ELF-1 (cell line): Measurements from ENCODE around the gene TXNL4A.
"Not testable (repeated sequence)": the region's sequence is repeated elsewhere in the genome, so short reads cannot be mapped to it uniquely, and the experiment has no call there.

Source experiments
- DNase-seq: peaks from one replicate; pipeline ENCODE4 v3.0.0-alpha.2; 2016; ENCODE audit warnings: low read depth, low spot score

The TXNL4A gene

GRCh38 chr18:79999701-80000100 lies 11.3 kb upstream of the TXNL4A start:
- not testable (repeated sequence) for DNase-seq

GRCh38 chr18:79991494-79991893 lies 3.1 kb upstream of the TXNL4A start:
- no peak for DNase-seq

GRCh38 chr18:79989195-79989497 lies 783 bp upstream of the TXNL4A start:
- no peak for DNase-seq

GRCh38 chr18:79988071-79988450 lies 302 bp downstream of the TXNL4A start:
- DNase-seq: peak; percentile 74

- DNase-seq: no peak
These were observed 797 bp downstream of the TXNL4A start for GRCh38 chr18:79987566-79987965.

- DNase-seq: no peak
These were observed 1.6 kb downstream of the TXNL4A start for GRCh38 chr18:79986726-79987125.

GRCh38 chr18:79985172-79985571 lies 3.2 kb downstream of the TXNL4A start:
- DNase-seq: no peak

GRCh38 chr18:79983793-79984192 lies 4.6 kb downstream of the TXNL4A start:
- DNase-seq: no peak

- no peak for DNase-seq
These were observed 5.1 kb downstream of the TXNL4A start for GRCh38 chr18:79983253-79983652.

GRCh38 chr18:79982736-79983135 lies 5.6 kb downstream of the TXNL4A start:
- DNase-seq: no peak

- DNase-seq: no peak
These were observed 7.8 kb downstream of the TXNL4A start for GRCh38 chr18:79980585-79980984.

GRCh38 chr18:79979843-79980242 lies 8.5 kb downstream of the TXNL4A start:
- no peak for DNase-seq

GRCh38 chr18:79975985-79976680 lies 12.2 kb downstream of the TXNL4A start:
- no peak for DNase-seq

GRCh38 chr18:79975043-79975442 lies 13.3 kb downstream of the TXNL4A start:
- no peak for DNase-seq

- DNase-seq: no peak
These were observed 14.2 kb downstream of the TXNL4A start for GRCh38 chr18:79974025-79974654.

- no peak for DNase-seq
These were observed 14.8 kb downstream of the TXNL4A start for GRCh38 chr18:79973517-79973916.

GRCh38 chr18:79972720-79973119 lies 15.6 kb downstream of the TXNL4A start:
- DNase-seq: no peak

- DNase-seq: no peak
These were observed 16.4 kb downstream of the TXNL4A start for GRCh38 chr18:79971986-79972385.

GRCh38 chr18:79971211-79971952 lies 17.0 kb downstream of the TXNL4A start:
- DNase-seq: no peak

- no peak for DNase-seq
These were observed 17.8 kb downstream of the TXNL4A start for GRCh38 chr18:79970419-79971133.

- DNase-seq: peak; percentile 73
These were observed 23.1 kb downstream of the TXNL4A start for GRCh38 chr18:79965119-79965902.
